GM21786 (cell line): ENCODE data around the gene STK10.
A peak's percentile ranks its signal among the peaks of the same experiment; 100 is the strongest.

Experiments
- ATAC-seq: cut with Tn5 transposase; IDR thresholded peaks from one replicate; pipeline ENCODE4 v1.9.1; 2021; ENCODE audit not compliant: unreplicated experiment

Gene STK10

DNA sequence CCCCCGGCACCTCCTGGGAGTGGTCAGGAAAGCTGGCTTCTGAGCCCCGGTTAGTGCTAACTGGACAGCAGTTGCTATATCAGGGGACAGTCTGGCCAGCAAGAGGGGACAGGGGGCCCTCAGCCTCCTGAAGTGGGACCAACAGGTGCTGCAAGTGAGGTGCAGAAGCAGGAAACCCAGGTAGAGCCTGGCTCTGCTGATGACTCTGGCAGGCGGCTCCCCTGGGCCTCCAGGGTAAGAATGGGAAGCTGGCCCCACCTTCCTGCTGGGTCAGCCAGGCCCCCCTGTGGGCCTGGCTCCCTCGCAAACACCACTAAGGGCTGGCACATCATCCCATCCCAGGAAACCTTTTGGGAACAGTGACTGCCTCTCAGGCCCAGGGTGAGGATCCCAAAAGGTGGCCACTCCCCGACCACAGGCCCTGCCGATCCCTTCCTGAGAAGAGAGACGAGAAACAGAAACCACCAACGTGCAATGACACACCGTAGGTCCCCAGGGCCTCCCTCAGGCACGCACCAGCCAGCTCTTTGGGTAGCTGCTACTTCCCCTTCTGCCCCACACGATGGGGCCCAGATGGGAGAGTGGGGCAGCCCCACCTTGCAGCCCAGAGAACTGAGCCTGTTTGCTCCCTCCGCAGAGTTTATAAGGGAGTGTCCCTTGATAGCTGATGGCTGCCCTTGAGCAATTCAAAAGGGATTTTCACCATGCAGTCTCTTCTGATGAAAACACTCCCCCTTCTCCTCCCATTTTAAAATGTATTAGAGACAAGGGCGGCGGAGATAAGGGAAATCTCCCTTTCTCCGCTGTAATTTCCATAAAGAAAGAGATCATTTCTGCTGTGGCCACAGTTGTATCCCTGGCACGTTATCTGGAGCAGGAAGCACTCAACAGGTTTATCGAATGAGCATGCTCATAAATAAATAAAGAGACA, 76.8 kb downstream of the STK10 start:
- ATAC-seq = peak; percentile 83

DNA sequence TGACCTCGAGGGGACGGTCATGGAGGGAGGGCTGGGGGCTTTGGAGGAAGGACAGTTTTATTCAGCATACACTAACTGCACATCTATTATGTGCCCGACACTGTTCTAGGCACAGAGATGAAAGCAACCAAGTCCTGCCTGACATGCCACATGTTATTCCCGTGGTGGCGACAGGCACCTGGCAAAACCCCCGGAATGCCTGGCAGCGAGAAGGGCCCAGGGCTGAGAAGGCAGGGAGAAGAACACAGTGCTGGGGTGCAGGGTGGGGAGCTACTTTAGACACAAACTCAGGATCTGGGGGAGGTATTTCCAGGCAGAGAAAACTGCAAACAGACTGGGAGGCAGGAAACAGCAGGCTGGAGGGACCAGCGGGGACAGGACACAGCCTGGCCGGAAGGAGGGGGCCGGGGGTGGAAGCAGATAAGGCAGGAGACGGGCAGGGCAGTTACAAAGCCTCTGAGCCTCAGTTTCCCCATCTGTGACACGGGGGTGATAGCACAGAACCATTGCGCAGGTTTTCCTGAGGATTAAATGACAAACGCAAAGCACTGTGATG, 77.7 kb downstream of the STK10 start:
- ATAC-seq = no peak

DNA sequence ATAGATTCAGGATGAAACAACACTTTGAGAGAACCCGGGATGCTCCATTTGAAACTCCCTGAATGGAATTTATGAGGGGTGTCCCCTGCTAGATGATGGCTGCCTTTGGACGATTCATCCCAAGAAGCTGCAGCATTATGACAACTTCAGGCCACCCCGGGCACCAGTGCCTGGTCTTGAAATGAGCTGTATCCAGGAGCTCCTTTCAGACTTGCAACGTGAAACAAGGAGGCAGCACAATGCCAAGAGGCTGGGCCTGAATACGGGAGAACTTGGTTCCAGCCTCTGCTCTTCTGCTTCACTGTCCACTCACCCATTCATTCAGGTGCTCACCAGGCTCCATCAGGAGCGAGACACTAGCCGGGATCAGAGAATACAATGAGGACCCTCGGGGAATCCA, 78.3 kb downstream of the STK10 start:
- ATAC-seq = no peak

DNA sequence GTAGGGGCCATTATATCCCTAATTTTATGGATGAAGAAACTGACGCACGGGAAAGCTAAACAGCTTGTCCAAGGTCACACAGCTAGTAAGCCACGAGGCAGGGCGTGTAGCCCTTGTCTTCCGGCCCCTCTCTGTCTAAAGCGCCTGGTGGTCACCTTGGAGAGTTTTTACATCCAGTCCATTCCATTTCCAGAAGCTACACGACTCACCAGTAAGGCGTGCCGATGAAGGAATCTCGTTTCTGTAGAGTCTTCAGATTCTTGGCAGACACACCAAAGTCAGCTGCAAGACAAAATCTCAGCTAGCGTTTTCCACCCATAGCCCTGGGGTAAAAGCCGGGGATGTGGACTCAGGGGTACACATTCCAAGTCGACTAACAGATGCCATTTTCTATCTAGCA, 80.5 kb downstream of the STK10 start:
- no peak for ATAC-seq

DNA sequence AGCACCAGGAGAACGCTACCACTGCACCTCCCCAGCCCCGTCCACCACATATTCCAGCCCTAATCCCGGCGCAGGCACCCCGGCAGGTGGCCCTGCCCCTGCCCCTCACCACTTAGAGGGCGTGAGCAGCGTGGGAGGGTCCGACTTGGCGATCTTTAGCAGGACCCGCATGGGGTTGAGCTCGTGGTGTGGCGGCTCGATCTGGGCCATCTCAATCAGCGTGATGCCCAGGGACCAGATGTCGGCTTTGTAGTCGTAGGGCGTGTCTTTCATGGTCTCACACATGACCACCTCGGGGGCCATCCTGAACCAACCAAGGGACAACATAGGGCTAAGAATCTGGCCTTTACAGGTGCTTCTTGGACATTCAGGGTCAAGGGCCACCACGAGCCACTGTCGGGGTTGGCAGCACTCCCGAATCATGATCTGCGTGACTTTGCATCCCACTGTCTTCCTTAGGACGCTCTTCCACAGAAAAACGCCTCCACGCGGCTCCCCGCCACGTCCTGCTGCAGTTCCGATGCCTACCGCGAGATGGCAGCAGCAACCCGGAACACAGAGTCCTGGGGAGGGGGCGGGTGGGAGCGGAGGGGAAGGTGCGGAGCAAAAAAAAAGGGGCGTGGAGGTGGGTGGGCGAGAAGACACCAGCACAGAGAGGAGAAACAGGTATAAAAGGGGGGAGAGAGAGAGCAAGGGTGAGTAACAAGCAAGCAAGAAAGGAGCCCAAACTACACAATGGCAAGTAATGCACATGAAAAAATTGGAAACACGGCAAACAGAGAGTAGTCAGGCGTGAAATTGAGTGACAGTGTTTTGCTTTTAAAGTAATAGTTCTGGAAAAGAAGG, 81.3 kb downstream of the STK10 start:
- ATAC-seq = no peak

DNA sequence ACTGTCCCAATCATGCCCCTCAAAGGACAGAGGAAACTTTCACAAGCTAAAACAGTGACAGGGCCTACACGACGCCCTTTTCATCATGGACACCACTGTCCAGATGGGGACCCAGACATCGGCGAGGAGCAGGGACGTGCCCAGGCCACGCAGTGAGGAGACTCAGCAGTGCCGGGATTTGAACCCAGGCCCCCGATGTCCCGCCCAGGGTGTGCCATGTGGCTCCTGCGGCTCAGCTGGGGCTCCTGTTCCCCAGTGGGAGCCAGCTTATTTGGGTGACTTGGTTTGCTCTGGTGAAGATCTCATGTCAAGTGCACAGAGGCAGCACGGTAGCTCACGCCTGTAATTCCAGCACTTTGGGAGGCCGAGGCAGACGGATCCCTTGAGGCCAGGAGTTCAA, 82.2 kb downstream of the STK10 start:
- ATAC-seq = no peak

DNA sequence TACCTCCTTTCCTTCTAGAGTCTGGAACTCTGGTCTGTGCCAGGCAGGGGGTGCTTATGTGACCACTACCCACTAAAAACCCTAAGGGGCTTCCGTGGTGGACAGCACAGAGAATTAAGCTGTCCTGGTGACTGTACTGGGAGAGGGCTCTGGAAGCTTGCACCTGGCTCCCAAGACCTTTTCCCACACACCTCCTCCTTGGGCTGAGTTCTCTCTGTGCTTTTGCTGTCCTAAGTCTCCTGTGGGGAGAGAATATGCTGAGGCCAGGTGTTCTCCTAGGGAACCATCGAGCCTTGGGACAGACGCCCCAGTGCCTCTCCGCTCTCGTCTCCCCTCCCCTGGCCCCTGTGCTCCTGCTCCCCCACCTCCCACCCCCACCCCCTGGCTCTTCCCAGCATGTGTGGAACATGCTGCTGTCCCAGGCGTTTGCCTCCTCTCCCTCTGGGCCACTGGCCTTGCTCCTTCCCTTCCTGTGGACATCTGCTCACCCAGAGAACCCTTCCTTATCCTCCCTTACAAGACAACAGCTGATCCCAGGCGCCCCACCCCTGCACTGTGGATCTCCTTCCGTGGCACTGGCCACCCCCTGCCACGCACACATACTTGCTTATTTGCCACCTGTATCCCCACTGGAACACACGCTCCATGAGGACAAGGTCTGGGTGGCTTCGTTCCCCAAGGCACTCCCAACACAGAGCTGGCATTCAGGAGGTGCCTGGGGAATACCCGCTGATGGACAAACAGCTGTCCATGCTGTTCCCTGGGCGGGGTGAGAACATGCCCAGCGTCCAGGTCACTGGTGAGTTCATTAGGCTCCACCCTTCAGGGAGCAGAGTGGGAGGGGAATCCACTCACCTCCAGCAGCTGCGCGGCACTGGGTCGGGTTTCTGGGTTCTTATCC, 83.0 kb downstream of the STK10 start:
- no peak for ATAC-seq

DNA sequence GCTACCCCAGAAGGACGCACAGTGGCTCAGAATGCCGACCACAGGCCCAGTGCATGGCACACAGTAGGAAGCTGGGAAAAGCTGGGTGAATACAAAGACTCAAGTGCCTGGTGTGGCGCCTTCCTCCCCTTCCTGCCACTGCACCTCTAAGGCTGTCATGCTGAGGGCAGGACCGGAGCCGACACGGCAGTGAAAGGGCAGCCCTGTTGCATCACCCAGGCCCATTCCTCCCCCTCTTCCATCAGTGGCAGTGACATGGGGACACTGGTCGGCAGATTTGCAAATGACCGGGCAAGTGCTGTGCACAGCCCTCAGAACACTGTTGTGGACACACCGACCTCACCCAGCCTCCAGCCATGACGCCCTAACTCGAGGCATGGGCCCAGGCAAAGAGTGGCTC, 84.0 kb downstream of the STK10 start:
- no peak for ATAC-seq

DNA sequence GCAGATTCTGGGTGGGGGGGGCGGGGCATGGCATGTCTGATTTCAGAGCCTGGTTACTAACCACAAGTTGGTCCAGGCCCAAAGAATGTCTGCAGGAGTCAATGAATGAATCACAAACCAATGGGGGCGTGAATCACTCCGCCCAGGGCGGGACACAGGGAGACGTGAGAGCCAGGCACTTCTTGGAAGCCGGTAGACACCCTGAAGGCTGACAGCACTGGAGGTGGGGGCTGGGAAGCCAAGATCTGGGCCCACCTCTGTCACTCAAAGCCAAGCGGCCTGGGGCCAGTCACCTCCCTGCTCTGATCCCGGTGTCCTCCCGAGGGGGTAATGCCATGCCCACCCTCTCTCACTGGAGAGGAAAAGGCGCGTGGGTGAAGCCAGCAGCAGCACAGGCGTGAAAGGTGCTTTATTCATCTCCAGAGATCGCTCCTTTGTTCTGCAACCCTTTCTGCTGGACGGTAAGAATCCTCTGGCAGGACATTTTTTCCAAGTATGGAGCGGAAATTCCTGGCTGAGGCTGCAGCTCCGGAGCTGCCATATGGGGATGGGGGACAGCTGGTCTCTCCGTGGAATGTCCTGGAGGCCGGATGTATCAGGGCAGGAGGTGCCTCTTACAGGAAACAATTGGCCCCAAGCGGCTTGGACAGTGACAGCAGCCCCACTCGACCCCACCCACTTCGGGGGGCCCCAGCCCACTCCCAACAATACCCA, 85.0 kb downstream of the STK10 start:
- ATAC-seq = no peak

DNA sequence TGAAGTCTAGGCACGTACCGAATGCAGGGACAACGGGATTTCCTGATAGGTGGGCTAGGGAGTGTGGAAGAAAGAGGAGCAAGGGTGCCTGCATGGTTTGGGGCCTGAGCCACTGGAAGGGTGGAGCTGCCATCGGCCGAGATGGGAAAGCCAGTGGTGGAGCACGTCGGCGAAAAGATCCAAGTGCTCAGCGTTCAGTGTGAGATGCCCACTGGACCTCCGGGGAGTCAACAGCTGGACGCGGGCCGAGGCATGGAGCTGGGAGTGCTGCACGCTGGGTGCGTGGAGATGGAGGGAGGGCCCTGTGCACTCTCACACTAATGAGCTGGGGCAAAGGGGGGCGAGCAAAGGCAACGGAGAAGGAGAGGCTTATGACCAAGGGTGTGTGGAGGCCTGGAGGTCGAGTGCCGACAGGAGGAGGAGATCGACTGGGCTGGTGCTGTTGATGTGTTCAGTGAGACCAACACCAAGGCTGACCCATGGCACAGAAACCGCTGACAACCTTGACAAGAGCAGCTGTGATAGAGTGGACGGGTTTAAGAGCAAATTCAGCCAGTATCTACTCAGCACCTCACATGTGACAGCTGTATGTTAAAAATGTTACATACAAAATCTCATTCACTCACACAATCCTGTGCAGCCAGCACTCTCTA, 85.7 kb downstream of the STK10 start:
- ATAC-seq = no peak

DNA sequence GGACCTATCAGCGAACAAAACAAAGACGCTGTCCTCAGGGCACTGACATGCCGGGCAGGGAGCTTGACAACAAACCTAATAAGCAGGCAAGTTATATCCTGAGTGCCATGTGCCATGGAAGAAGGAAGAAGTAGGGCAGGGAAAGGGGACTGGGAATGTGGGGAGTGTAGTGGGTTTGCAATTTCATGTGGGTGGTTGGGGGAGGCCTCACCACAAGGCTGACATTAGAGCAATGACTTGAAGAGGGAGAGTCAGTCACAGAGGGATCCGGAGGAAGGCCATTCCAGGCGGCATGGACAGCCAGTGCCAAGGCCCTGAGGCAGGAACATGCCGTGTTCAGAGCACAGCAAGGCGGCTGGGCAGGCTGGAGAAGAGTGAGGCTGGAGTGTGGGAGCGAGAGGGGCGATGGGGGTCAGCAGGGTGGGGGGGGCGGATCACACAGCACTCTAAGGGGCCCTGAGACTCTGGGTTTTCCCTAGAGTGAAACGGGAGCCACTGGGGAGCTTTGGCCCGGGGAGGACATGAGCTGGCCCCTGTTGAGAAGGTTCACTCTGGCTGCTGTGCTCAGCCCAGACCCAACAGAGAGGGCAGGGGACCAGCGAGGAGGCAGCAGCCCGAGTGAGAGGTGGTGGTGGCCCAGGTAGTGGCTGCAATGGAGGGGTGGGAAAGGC, 86.3 kb downstream of the STK10 start:
- no peak for ATAC-seq

DNA sequence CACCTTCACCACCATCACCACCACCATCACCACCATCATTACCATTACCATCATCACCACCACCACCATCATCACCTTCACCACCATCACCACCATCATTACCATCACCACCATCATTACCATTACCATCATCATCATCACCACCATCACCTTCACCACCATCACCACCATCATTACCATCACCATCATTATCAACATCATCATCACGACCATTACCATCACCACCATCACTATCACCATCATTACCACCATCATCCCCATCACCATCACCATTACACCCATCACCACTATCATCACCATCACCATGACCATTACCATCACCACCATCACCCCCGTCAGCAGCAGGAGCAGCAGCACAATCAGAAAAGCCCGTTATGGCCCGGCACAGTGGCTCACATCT, 89.1 kb downstream of the STK10 start:
- no peak for ATAC-seq

DNA sequence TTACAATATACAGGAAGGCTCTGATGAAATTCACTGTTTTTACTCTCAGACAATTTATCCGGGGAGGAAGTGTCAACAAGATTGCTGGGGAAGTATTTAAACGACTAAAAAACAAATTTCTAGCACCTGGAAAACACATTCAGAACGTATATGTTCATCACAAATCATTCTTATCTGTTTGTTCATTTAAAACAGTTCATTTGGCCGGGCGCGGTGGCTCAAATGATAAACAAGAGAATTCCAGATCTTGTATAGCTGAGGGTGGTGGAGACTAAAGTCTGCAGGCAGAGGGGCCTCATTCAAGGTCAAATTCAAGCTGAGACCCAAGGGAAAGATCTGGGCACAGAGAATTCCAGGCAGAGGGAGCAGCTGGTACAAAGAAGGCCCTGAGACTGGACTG, 90.0 kb downstream of the STK10 start:
- ATAC-seq = no peak

DNA sequence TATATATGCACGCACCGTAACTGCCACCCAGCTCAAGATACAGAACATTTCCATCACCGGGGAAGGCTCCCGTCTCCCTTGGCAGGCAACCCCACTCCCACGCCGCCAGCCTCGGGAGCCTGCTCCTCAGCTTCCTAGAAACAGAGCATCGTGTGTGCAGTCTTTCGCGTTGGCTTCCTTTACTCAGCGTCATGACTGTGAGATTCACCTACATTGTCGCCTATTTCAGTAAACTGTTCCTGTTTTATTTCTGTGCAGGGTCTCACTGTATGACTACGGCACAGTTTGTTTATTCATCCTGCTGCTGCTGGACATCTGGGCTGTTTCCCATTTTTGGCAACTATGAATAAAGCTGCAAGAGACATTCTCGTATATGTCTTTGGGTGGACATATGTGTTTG, 90.7 kb downstream of the STK10 start:
- no peak for ATAC-seq

DNA sequence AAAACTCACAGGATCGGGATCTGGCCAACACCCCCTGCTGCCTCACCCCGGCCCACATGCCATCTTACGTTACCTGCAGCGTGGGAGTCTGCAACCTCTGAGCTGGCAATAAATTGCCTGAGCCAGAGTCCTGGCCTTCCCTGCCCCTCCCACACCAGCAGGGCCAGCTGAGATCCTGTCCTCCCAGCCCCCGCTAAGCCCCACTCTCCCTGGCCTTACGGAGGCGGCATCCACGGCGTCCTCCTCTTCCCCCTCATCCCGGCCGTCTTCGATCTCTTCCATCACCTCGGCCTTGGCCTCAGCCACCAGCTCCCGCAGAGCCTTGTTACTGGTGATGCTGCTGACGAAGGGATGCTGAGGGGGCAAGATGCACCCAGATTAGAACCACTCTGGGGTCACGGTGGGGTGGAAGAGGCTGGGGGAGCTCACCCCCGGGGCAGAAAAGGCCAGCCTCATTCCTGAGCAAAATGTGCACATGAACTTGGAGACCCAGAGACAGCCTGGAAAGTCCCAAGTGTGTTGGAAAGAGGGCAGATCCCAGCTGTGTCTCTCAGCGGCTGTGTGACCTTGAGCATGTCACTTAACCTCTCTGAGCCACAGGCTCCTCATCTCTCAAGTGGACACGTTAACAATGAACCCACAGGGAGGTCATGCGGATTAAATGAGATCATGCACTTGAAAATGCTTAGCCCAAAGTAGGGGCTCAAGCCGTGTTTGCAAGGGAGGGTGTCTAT, 91.7 kb downstream of the STK10 start:
- no peak for ATAC-seq

DNA sequence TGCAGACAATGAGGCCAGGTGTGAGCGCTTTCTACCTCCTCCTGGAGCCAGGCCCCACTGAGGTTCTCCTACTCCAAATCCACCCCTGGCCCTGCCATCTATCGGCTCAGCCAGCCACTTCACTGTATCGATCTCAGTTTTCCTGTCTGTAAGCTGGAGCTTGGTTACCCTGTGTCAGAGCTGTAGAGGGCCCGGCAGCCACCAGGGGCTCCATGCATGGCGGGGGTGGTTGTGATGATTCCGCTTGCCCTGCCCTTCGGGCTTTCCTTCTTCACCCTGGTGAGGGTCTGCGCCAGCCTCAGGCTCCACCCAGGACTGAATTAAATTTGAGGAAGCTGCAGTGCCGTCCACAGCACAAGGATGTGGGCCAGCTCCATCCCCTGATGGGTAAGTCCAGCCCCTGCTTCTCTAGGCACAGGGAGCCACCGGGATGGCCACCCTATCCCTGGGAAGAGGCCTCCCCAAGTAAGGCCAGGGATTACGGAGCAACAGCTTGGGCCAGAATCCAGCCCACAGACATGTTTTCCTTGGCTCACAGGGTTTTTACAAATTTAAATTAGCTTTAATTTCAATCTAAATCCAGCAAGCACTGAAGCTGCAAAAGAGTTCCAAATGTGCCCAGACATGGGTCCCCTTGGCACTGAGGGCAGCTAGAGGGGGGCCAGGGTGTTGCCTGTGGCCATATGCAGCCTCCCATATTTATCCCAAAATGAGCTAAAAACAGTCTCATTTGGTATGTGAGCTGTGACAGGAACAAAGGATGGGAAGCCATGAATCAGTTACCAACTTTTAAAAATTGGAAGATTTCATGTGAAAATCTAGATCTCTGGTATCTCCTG, 92.4 kb downstream of the STK10 start:
- ATAC-seq = no peak

DNA sequence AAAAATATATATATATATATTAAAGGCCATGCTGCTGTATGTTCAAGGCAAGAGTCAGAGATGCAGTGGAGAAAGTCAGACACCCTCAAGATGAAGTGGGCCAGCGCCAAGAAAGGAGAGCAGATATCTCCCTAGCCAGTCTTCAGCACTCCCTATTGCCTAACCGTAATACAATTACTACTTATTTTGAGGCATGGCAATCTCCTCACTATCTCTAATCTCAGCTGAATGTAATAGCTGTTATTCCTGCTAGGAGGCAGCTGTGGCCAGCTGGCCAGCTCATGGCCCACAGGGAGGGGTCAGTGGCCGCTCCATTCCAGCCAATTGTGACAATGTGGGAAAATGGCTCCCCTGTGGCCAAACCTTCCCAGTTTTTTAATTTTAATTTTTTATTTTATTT, 94.1 kb downstream of the STK10 start:
- no peak for ATAC-seq

DNA sequence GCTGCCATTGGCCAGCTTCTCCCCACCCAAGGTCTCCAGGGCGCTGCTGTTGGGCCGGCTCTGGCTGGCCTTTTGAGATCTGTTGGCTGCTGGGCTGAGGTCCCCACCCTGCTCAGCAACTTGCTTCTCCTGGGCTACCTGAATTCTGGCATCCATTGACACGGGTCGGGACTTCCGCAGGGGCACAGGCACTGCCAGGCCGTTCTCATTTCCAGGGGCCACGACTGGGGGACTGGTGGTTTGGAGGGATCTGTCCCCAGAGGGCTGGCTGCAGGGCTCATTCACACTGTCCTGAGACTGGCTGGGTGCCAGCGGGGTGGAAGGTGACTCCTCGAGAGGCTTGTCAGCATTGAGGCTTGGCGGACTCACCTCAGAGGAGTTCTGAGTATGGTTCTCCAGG, 94.5 kb downstream of the STK10 start:
- no peak for ATAC-seq
